Progenitor cell of endocrine pancreas (in vitro differentiated cells): ENCODE data around the gene FGF22. TPM values are rescaled to one million over a fixed set of nuclear protein-coding genes. Genes with fewer than 3 reads are reported as not detected.

Source experiments
- DNase-seq: peaks from one replicate; pipeline ENCODE4 v3.0.0; 2021; ENCODE audit warnings: low spot score; ENCODE audit not compliant: unreplicated experiment
- H3K27ac Mint-ChIP-seq: 2 replicates; pipeline ENCODE4 v1.8.0; 2021; ENCODE audit warnings: mild to moderate bottlenecking, moderate library complexity, mixed read lengths
- H3K27me3 Mint-ChIP-seq: 2 replicates; pipeline ENCODE4 v1.8.0; 2021; ENCODE audit warnings: mixed read lengths
- H3K36me3 Mint-ChIP-seq: 2 replicates; pipeline ENCODE4 v1.8.0; 2022; ENCODE audit warnings: mixed read lengths; ENCODE audit not compliant: insufficient read depth
- H3K4me1 Mint-ChIP-seq: 2 replicates; pipeline ENCODE4 v1.8.0; 2021; ENCODE audit warnings: low read depth, mixed read lengths
- H3K4me3 Mint-ChIP-seq: 2 replicates; pipeline ENCODE4 v1.8.0; 2021; ENCODE audit warnings: low read depth, mild to moderate bottlenecking, moderate library complexity, mixed read lengths
- H3K9me3 Mint-ChIP-seq: 2 replicates; pipeline ENCODE4 v1.8.0; 2021; ENCODE audit warnings: low read depth, mixed read lengths
- total RNA-seq: library from RNA; stranded (reverse); gene quantifications from 2 replicates; pipeline ENCODE4 v1.2.1, GENCODE V29; 2021
- TF ChIP-seq, protein P1 (sequence below): fragments of 200-600 bp; sonication (generic); IDR thresholded peaks from one replicate; pipeline ENCODE4 v1.5.0; 2021; ENCODE audit warnings: antibody characterized with exemption, mild to moderate bottlenecking; ENCODE audit not compliant: unreplicated experiment

FGF22 gene
- total RNA-seq, 1 donor from 2014 or later: 0.43 TPM

DNA sequence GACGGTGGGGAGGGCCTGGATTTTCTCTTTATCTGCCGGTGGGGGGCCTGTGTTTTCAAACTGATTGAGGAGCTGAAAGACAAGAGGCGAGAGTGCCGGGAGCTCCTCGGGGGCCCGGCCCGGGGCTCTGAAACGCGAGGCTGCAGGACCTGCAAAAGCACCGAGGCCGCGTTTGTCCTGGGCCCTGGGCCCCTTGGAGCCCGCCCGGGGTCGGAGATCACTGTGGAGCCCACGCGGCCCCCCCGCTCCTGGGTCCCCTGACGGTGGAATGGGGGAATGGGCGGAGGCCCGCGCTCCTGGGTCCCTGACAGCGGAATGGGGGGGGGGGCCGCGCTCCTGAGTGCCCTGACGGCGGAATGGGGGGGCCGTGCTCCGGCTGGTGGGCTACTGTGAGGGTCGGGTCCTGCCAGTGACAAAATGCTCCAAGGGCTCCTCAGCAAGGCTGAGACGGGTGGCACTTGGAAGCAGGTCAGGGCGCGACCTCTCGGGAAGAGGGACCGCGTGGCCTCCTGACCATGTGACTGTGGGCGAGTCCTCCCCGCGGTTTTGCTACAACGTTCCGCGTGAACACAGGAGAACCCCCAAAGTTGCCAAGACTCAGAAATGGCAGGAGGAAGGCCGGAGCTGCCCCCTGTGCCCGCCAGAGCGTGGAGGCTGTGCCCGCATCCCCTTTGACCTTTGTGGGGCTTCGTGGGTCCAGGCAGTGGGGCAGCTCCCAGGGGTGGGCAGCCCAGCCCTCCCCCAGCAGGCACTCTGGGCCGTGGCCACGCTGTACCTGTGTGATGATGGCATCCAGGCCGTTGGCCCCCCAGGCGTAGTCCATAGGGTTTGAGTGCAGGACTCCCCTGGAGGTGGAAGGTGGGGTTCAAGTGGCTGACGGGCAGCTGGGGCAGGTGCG is 9.5 kb downstream of the FGF22 start:
- no peak overlapping the region for H3K4me3 Mint-ChIP-seq
- H3K36me3 Mint-ChIP-seq: peaks cover 4% of the 10 kb centered on the region

DNA sequence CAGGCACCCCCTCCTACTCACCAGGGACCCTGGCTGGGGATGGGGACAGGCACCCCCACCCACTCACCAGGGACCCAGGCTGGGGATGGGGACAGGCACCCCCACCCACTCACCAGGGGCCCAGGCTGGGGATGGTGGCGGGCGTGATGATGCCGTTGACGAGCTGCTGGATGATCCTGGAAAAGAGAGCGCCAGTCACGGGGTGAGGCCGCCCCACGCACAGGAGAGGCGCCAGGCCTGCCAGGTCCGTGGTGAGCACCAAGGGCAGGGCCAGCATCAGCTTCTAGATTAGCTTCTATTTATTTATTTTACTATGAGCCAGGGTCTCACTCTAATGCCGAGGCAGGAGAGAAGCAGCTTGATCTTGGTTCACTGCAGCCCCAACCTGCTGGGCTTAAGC is 10.4 kb downstream of the FGF22 start:
- no peak overlapping the region for H3K27ac Mint-ChIP-seq
- TF ChIP-seq, protein P1, sequence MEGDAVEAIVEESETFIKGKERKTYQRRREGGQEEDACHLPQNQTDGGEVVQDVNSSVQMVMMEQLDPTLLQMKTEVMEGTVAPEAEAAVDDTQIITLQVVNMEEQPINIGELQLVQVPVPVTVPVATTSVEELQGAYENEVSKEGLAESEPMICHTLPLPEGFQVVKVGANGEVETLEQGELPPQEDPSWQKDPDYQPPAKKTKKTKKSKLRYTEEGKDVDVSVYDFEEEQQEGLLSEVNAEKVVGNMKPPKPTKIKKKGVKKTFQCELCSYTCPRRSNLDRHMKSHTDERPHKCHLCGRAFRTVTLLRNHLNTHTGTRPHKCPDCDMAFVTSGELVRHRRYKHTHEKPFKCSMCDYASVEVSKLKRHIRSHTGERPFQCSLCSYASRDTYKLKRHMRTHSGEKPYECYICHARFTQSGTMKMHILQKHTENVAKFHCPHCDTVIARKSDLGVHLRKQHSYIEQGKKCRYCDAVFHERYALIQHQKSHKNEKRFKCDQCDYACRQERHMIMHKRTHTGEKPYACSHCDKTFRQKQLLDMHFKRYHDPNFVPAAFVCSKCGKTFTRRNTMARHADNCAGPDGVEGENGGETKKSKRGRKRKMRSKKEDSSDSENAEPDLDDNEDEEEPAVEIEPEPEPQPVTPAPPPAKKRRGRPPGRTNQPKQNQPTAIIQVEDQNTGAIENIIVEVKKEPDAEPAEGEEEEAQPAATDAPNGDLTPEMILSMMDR: no peak
- no peak overlapping the region for H3K4me3 Mint-ChIP-seq
- H3K9me3 Mint-ChIP-seq: no peaks in the 10 kb centered on the region
- no peaks in the 10 kb centered on the region for H3K27me3 Mint-ChIP-seq
- peaks cover 2% of the 10 kb centered on the region for H3K36me3 Mint-ChIP-seq
- DNase-seq: no peak
- no peaks in the 10 kb centered on the region for H3K4me1 Mint-ChIP-seq

More for the DNA sequence above, 9.5 kb downstream of the FGF22 start:
- DNase-seq: no peak
- Mint-ChIP-seq H3K27me3 (no peaks in the 10 kb centered on the region), H3K9me3 (no peaks in the 10 kb centered on the region), H3K4me1 (no peaks in the 10 kb centered on the region), H3K27ac (no peak overlapping the region)
- TF ChIP-seq, protein P1: no peak

DNA sequence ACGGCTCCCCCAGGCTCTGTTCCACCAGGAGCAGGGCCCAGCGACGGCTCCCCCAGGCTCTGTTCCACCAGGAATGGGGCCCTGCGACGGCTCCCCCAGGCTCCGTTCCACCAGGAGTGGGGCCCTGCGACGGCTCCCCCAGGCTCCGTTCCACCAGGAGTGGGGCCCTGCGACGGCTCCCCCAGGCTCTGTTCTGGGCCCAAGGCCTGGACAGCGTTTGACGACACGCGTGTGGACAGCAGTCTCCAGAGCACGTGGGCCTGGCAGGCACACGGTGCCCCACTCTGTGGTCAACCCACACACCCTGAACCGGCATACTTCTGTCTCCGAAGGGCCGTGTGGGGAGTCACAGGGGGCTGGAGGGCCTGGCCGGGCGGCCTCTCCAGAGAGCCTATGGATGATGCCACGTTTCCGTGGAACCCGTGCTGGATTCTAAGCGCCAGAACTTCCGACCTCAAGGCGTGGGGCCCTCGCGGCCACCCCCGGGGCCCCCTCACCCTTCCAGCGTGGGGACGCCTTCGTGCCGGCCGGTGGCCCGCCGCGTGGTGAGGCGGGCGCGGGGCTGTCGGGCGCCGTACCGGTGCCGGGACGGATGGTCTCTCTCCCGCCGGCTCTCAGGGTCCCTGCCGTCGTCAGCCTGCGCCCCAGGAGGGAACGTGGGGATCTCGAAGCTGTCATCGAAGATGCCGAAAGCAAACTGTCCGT is 11.6 kb downstream of the FGF22 start:
- H3K36me3 Mint-ChIP-seq: peaks cover under 1% of the 10 kb centered on the region
- no peaks in the 10 kb centered on the region for H3K9me3 Mint-ChIP-seq
- TF ChIP-seq, protein P1: no peak
- no peak overlapping the region for H3K27ac Mint-ChIP-seq
- no peaks in the 10 kb centered on the region for H3K4me1 Mint-ChIP-seq
- H3K4me3 Mint-ChIP-seq: no peak overlapping the region
- no peaks in the 10 kb centered on the region for H3K27me3 Mint-ChIP-seq
- DNase-seq: no peak

DNA sequence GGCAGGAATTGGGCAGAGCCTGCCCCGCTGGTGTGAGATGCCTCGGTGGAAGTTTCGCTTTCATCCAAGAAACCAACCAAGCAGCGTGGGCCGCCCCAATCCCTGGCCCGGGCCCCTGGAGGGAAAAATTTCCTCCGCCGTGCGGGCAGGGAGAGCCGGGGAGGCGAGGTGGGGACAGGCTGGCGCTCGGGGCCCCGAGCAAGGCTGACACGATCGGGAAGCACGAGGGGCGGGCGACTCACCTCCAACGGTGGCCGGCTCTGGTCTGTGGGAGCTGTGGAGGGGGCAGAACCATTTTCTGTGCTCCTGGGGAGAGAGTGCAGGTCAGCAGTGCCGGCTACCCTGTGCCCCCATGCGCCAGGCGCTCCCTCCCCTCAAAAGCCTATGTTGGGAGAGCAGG is 12.3 kb downstream of the FGF22 start:
- Mint-ChIP-seq H3K4me3 (no peak overlapping the region), H3K4me1 (no peaks in the 10 kb centered on the region), H3K9me3 (no peaks in the 10 kb centered on the region), H3K27me3 (no peaks in the 10 kb centered on the region), H3K36me3 (no peaks in the 10 kb centered on the region), H3K27ac (no peak overlapping the region)
- TF ChIP-seq, protein P1: no peak
- DNase-seq: no peak
